NCI-H1092 treated with DMSO at 0.1 percent for 48 hours (cell line): ENCODE data around the gene CDH3.

ENCODE experiments used
- DNase-seq: peaks from one replicate; lab custom pipeline; 2025; lab: John Stamatoyannopoulos, UW

CDH3 gene

GRCh38 chr16:68737730-68738629, 92.9 kb downstream of the CDH3 start:
- peak; percentile 16 for DNase-seq

DNA sequence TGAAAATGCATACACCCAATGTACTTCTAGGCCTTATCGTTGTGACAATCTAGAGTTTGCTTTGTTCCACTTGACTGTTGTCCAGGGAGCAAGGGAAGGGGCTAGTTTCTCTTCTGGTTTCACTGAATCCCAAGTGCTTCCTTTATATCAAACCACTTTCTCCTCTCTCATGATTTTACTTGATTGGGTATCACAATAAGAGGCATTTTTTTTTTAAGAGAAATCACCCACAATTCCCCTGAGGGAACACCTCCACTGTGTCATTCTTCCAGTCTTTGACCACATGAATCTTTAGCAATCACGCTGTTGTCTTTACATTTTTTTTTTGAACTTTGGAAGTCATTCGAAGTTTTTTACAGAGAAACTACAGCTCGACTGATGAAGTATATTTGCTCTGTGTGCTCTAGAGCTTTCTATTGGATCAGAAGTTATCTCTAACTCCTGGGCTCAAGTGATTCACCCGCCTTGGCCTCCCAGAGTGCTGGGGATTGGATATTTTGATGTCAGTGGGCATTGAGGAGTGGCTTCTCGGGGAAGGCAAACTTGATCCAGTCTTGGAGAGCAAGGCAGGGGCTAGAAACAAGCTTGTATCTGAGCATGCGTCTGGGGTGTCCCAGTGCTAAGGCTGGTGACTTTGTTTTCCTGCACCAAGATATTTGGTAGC, 95.0 kb downstream of the CDH3 start:
- no peak for DNase-seq

DNA sequence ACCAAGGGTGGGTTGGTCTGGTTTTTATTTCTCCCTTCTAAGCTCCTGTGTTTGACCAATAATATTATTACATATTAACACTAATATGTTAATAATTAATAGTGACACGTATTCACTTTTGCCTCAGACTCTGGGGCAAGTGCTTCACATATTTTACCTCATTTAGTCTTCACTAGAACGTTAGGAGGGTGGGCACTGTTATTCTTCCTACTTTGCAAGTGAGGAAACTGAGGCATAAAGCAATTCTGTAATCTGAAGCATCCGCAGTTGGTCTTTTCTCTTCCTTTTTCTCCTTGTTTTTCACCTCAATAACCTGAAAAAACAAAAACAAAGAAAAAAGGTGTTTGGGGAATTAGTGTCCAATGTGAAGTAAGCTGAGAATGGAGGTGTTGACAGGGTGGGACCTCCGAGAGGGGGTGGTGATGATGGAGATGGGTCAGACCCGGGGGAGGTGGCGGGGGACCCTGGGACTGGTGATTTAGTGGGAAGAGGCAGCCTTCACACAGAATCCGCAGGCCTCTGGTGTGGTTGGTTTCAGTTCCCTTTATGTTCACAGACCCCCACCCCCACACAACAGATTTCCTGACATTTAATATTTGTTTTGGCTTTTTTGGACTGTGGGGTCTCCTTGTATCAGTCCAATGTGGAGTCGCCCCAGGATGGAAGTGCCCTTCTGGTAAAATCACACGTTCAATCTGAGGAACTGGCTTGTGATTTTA, 95.7 kb downstream of the CDH3 start:
- DNase-seq, result no peak

DNA sequence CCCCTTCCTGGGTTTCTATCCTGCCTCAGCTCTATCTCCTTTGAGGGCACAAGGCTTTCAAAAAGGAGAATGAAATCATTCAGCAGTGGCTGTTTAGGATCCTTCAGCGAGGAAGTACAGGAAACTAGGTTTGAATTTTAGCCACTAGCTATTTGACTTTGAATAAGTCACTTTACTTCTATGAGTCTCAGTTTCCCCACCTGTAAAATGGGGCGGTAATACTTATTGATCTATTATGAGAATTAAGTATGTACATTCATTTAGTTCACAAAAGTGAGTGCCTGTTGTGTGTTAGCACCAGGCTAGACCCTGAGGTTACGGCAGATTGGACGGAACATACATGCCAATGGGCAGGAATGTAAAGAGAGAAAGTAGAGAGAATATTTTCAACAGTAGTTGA, 98.6 kb downstream of the CDH3 start:
- no peak for DNase-seq

DNA sequence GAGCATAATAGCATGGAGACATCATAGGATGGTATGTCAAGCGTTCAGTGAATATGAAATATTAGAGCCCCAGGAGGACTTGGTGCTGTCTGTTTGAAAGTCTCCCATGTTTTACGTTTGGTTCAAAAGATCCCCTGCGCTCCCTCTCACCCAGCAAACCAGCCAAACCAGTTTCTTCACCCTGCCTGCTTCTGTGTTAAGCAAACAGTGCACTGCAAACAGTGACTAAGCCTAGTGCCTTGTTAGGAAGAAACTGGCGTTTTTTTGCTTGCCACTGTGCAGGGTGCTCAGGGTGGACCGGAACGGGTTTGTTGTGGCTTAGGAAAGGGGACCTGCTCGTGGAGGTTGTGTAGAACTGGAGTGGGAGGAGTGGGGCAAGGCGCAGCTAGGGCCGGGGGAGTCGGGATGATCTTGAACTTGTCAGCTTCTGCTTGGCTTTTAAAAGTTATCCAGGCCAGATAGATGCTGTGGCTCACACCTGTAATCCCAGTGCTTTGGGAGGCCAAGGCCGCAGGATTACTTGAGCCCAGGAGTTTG, 99.7 kb downstream of the CDH3 start:
- DNase-seq, result peak; percentile 40

- no peak for DNase-seq
These were observed 101.8 kb downstream of the CDH3 start for GRCh38 chr16:68746951-68747350.

DNA sequence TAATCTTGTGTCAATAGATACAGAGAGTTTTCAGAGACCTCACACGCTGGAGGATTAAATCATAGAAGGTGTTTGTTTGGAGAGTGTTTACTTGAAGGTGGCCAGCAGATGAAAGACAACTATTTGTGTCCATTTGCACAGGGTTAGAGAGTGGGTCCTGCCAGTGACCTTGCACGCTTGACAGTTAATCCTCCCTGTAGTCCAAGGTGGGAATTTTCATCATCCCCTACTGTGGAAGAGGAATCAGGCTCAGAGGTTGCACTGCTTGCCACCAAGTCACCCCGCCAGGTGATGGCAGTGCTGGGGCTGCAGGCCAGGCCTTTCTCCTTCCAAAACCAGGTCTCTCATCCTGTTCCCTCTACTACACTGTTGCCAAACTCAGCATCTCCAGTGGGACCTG, 104.3 kb downstream of the CDH3 start:
- DNase-seq, result no peak
